ENCODE measurements around the gene ALOX15B.

Gene ALOX15B

DNA sequence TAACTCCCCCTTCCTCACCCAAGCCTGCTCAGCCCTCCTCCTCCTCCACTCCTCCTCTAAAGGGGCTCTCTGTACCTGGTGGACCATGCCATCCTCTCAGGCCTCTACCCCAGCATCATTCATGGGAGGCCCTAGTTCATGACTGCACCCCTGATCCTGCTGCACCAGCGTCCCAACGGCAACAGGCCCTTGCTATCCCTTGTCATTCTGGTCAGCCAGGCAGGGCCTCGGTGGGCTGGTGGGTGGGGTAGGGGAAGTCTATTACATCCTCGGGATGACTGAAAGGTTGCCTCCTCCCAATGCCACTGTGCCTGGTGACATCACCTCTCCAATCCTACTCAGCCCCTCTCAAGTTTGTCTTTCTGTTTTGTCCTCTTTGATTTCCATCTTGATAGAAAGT lies 28.9 kb downstream of the ALOX15B start:
- peaks cover 3% of the 10 kb centered on the region for H3K4me1 ChIP-seq (ENCODE audit: control insufficient read depth, insufficient read depth, low read length, poor library complexity, severe bottlenecking)
- H3K27ac ChIP-seq (ENCODE audit: low read depth, low read length, severe bottlenecking), result no peak overlapping the region
- WGBS, 2 experiments (ENCODE audit: insufficient coverage in 2 of 2), result 100% methylated on average over 1 of the region's 4 CpGs; no CpG with 5 or more reads in 1 of the 2 experiments
- no peaks in the 10 kb centered on the region for H3K36me3 ChIP-seq (ENCODE audit: control insufficient read depth, insufficient read depth, low read length)
- no peaks in the 10 kb centered on the region for H3K9me3 ChIP-seq (ENCODE audit: control insufficient read depth, low read length)
- H3K4me3 ChIP-seq (ENCODE audit: extremely low read depth, insufficient read depth, low read length, poor library complexity, severe bottlenecking), result no peak overlapping the region

- H3K9me3 ChIP-seq (ENCODE audit: control insufficient read depth, low read length), result no peaks in the 10 kb centered on the region
- no peaks in the 10 kb centered on the region for H3K36me3 ChIP-seq (ENCODE audit: control insufficient read depth, insufficient read depth, low read length)
- H3K4me3 ChIP-seq (ENCODE audit: extremely low read depth, insufficient read depth, low read length, poor library complexity, severe bottlenecking), result no peak overlapping the region
- no peak overlapping the region for H3K27ac ChIP-seq (ENCODE audit: low read depth, low read length, severe bottlenecking)
- peaks cover 2% of the 10 kb centered on the region for H3K4me1 ChIP-seq (ENCODE audit: control insufficient read depth, insufficient read depth, low read length, poor library complexity, severe bottlenecking)
- WGBS, 2 experiments (ENCODE audit: insufficient coverage in 2 of 2), result 83 to 87% methylated on average over 3 of the region's 9 CpGs
Observed at GRCh38 chr17:8068736-8069586, 30.1 kb downstream of the ALOX15B start.

DNA sequence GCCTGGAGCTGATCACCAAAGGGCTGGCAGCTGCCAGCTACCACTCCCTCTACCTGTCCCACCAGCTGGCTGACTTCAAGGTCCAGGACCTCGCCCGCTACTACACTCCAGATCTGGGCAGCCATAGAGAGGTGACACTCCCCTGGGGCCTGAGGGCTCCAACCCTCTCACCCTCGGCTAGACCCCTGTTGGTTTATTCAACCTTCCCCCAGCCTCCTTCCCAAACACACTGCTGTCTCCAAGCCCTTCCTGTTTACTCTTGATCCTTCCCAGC lies 30.7 kb downstream of the ALOX15B start:
- Histone ChIP-seq H3K4me1 (ENCODE audit: control insufficient read depth, insufficient read depth, low read length, poor library complexity, severe bottlenecking) (peaks cover 2% of the 10 kb centered on the region), H3K9me3 (ENCODE audit: control insufficient read depth, low read length) (no peaks in the 10 kb centered on the region), H3K36me3 (ENCODE audit: control insufficient read depth, insufficient read depth, low read length) (no peaks in the 10 kb centered on the region), H3K4me3 (ENCODE audit: extremely low read depth, insufficient read depth, low read length, poor library complexity, severe bottlenecking) (no peak overlapping the region), H3K27ac (ENCODE audit: low read depth, low read length, severe bottlenecking) (no peak overlapping the region)
- 88 to 94% methylated on average over 2 of the region's 3 CpGs for WGBS, 2 experiments (ENCODE audit: insufficient coverage in 2 of 2)

DNA sequence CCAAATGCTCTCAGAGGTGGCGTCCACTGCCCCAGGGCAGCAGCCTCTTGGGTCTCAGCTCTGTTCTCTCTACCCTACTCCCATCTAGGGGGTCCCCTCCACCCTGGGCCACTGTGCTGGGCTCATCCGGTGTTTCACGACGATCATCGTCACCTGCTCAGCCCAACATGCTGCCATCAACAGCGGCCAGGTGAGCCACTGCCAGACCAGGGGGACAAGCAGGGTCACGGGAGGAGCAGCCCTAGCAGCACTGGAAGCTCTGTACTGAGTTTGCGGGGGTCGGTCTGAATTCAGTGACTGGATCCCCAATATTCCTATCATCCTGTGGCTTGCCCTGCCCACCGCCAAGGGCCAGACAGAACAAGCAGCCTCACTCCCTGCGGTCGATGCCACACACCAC lies 32.6 kb downstream of the ALOX15B start:
- H3K4me3 ChIP-seq (ENCODE audit: extremely low read depth, insufficient read depth, low read length, poor library complexity, severe bottlenecking), result no peak overlapping the region

DNA sequence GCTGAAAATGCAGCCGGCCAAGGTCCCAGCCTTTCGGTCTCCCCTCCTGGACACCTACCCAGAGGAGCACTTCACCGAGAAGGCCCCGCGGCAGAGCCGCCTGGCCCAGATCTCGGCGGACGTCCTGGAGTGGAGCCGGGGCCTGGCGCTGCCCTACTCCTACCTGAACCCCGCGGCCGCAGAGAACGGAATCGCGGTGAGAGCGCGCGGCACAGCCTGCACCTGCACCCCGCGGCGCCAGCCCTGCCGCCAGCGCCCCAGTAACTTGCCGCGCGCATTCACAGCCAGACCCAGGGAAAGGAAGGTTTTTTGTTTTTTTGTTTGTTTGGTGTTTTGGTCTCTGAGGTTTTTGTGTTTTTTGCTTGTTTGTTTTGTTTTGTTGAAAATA lies 33.5 kb downstream of the ALOX15B start:
- WGBS, 2 experiments (ENCODE audit: insufficient coverage in 2 of 2), result 4 to 13% methylated on average over 17 to 19 of the region's 28 CpGs
- Histone ChIP-seq H3K36me3 (ENCODE audit: control insufficient read depth, insufficient read depth, low read length) (no peaks in the 10 kb centered on the region), H3K4me3 (ENCODE audit: extremely low read depth, insufficient read depth, low read length, poor library complexity, severe bottlenecking) (no peak overlapping the region), H3K27ac (ENCODE audit: low read depth, low read length, severe bottlenecking) (no peak overlapping the region), H3K4me1 (ENCODE audit: control insufficient read depth, insufficient read depth, low read length, poor library complexity, severe bottlenecking) (peaks cover 2% of the 10 kb centered on the region), H3K9me3 (ENCODE audit: control insufficient read depth, low read length) (no peaks in the 10 kb centered on the region)

More for the DNA sequence above, 32.6 kb downstream of the ALOX15B start:
- Histone ChIP-seq H3K4me1 (ENCODE audit: control insufficient read depth, insufficient read depth, low read length, poor library complexity, severe bottlenecking) (peaks cover 2% of the 10 kb centered on the region), H3K36me3 (ENCODE audit: control insufficient read depth, insufficient read depth, low read length) (no peaks in the 10 kb centered on the region), H3K27ac (ENCODE audit: low read depth, low read length, severe bottlenecking) (no peak overlapping the region), H3K9me3 (ENCODE audit: control insufficient read depth, low read length) (no peaks in the 10 kb centered on the region)
- WGBS, 2 experiments (ENCODE audit: insufficient coverage in 2 of 2), result 81 to 83% methylated on average over 9 to 12 of the region's 12 CpGs

GRCh38 chr17:8072729-8073461 lies 34.0 kb downstream of the ALOX15B start:
- H3K36me3 ChIP-seq (ENCODE audit: control insufficient read depth, insufficient read depth, low read length), result no peaks in the 10 kb centered on the region
- peaks cover 2% of the 10 kb centered on the region for H3K4me1 ChIP-seq (ENCODE audit: control insufficient read depth, insufficient read depth, low read length, poor library complexity, severe bottlenecking)
- H3K4me3 ChIP-seq (ENCODE audit: extremely low read depth, insufficient read depth, low read length, poor library complexity, severe bottlenecking), result no peak overlapping the region
- no peak overlapping the region for H3K27ac ChIP-seq (ENCODE audit: low read depth, low read length, severe bottlenecking)
- WGBS, 2 experiments (ENCODE audit: insufficient coverage in 2 of 2), result 6% methylated on average over 33 to 34 of the region's 40 CpGs
- H3K9me3 ChIP-seq (ENCODE audit: control insufficient read depth, low read length), result no peaks in the 10 kb centered on the region

GRCh38 chr17:8073627-8074484 lies 35.0 kb downstream of the ALOX15B start:
- Histone ChIP-seq H3K9me3 (ENCODE audit: control insufficient read depth, low read length) (no peaks in the 10 kb centered on the region), H3K27ac (ENCODE audit: low read depth, low read length, severe bottlenecking) (no peak overlapping the region), H3K36me3 (ENCODE audit: control insufficient read depth, insufficient read depth, low read length) (no peaks in the 10 kb centered on the region), H3K4me3 (ENCODE audit: extremely low read depth, insufficient read depth, low read length, poor library complexity, severe bottlenecking) (no peak overlapping the region), H3K4me1 (ENCODE audit: control insufficient read depth, insufficient read depth, low read length, poor library complexity, severe bottlenecking) (peaks cover 2% of the 10 kb centered on the region)
- WGBS, 2 experiments (ENCODE audit: insufficient coverage in 2 of 2), result 7 to 10% methylated on average over 20 to 25 of the region's 28 CpGs

DNA sequence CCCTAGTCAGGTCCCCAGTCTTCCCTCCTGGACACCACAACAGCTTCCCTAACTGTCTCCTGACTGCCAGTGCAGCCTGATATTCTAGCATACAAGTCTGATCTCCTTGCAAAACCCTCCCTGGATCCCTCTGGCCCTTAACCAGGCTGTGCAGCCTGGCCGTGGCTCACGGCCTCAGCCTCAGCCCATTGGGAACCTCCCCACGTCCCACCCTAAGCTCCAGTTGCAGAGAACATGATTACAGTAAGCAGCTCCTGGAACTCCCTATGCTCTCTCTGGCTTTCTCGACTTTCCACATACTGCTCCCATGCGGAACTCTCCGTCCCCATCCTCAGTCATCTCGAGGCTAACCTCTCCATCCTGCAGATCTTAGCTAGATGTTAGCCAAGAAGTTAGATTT lies 35.7 kb downstream of the ALOX15B start:
- no peak overlapping the region for H3K27ac ChIP-seq (ENCODE audit: low read depth, low read length, severe bottlenecking)
- no peaks in the 10 kb centered on the region for H3K9me3 ChIP-seq (ENCODE audit: control insufficient read depth, low read length)
- H3K36me3 ChIP-seq (ENCODE audit: control insufficient read depth, insufficient read depth, low read length), result no peaks in the 10 kb centered on the region
- peaks cover 2% of the 10 kb centered on the region for H3K4me1 ChIP-seq (ENCODE audit: control insufficient read depth, insufficient read depth, low read length, poor library complexity, severe bottlenecking)
- no peak overlapping the region for H3K4me3 ChIP-seq (ENCODE audit: extremely low read depth, insufficient read depth, low read length, poor library complexity, severe bottlenecking)
- 60 to 68% methylated on average over 7 of the region's 7 CpGs for WGBS, 2 experiments (ENCODE audit: insufficient coverage in 2 of 2)

- WGBS, 2 experiments (ENCODE audit: insufficient coverage in 2 of 2), result no CpG with 5 or more reads among the region's 3 CpGs
- Histone ChIP-seq H3K4me3 (ENCODE audit: extremely low read depth, insufficient read depth, low read length, poor library complexity, severe bottlenecking) (no peak overlapping the region), H3K36me3 (ENCODE audit: control insufficient read depth, insufficient read depth, low read length) (no peaks in the 10 kb centered on the region), H3K4me1 (ENCODE audit: control insufficient read depth, insufficient read depth, low read length, poor library complexity, severe bottlenecking) (peaks cover 2% of the 10 kb centered on the region), H3K27ac (ENCODE audit: low read depth, low read length, severe bottlenecking) (no peak overlapping the region), H3K9me3 (ENCODE audit: control insufficient read depth, low read length) (no peaks in the 10 kb centered on the region)
Observed at GRCh38 chr17:8075081-8075480, 36.2 kb downstream of the ALOX15B start.

- H3K27ac ChIP-seq (ENCODE audit: low read depth, low read length, severe bottlenecking), result no peak overlapping the region
- WGBS, 2 experiments (ENCODE audit: insufficient coverage in 2 of 2), result 91 to 94% methylated on average over 11 to 13 of the region's 14 CpGs
- H3K9me3 ChIP-seq (ENCODE audit: control insufficient read depth, low read length), result no peaks in the 10 kb centered on the region
- no peaks in the 10 kb centered on the region for H3K36me3 ChIP-seq (ENCODE audit: control insufficient read depth, insufficient read depth, low read length)
- H3K4me3 ChIP-seq (ENCODE audit: extremely low read depth, insufficient read depth, low read length, poor library complexity, severe bottlenecking), result no peak overlapping the region
- H3K4me1 ChIP-seq (ENCODE audit: control insufficient read depth, insufficient read depth, low read length, poor library complexity, severe bottlenecking), result peaks cover 2% of the 10 kb centered on the region
Observed at GRCh38 chr17:8075574-8076342, 36.9 kb downstream of the ALOX15B start.

All from mesodermal cell (in vitro differentiated cells).